ENCODE results near the gene NLGN1. TPM values are rescaled to one million over a fixed set of nuclear protein-coding genes. Genes with fewer than 3 reads are reported as not detected.
A peak's percentile ranks its signal among the peaks of the same experiment; 100 is the strongest.

The NLGN1 gene
- total RNA-seq, 2 donors from 2014 or later, result 1.3 to 2.4 TPM

DNA sequence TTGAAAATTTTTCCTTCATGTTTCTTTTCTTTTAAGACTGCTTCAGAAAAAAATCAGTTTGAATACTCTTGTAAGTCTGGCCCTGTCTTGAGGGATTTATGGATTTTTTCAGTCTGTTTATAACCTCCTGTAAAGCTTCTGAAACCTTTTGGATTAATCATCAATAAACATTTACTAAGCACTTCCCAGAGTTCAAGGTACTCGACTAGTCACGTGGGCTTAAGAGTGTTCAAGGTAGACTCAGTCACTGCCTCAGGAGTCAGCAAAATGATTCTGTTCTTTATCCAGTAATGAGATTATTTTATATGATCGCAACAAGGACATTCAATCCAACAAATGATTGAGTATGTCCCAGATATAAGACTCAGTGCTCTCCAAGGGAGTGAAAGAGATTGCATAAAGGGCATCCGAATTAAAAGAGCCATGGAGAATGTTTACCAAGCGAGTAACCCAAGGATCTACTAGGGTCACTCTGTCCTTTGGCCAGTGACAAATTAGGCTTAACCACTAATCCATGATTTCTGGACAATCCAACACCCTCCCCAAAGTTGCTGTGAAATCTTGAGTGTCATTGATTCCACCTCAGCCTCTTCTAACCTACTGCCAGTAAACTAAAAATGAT is 735.0 kb downstream of the NLGN1 start:
- Histone ChIP-seq H3K4me1 (no peaks in the 10 kb centered on the region), H3K36me3 (no peaks in the 10 kb centered on the region), H3K27me3 (no peaks in the 10 kb centered on the region), H3K4me3 (no peak overlapping the region), H3K9me3 (no peaks in the 10 kb centered on the region), H3K27ac (no peak overlapping the region)
- TF ChIP-seq, protein P1, sequence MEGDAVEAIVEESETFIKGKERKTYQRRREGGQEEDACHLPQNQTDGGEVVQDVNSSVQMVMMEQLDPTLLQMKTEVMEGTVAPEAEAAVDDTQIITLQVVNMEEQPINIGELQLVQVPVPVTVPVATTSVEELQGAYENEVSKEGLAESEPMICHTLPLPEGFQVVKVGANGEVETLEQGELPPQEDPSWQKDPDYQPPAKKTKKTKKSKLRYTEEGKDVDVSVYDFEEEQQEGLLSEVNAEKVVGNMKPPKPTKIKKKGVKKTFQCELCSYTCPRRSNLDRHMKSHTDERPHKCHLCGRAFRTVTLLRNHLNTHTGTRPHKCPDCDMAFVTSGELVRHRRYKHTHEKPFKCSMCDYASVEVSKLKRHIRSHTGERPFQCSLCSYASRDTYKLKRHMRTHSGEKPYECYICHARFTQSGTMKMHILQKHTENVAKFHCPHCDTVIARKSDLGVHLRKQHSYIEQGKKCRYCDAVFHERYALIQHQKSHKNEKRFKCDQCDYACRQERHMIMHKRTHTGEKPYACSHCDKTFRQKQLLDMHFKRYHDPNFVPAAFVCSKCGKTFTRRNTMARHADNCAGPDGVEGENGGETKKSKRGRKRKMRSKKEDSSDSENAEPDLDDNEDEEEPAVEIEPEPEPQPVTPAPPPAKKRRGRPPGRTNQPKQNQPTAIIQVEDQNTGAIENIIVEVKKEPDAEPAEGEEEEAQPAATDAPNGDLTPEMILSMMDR (IDR thresholded peaks at IDR 0.05), result no peak
- DNase-seq (ENCODE audit: low spot score), result no peak

DNA sequence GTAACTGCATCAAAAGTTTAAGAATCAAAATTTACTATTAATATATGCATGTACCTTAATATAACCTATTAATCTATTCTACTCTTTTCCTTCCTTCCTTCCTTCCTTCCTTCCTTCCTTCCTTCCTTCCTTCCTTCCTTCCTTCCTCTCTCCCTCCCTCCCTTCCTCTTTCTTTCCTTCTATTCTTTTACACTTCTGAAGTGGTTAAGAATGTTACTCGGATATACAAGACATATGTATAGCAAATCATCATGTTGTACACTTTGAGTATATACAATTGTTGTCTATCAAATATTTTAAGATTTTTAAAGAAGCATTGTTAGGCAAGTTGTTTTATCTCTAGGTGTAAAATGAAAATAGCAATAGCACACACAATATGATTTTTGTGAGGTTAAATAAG is 748.5 kb downstream of the NLGN1 start:
- no peak overlapping the region for H3K27ac ChIP-seq
- no peaks in the 10 kb centered on the region for H3K27me3 ChIP-seq
- H3K4me3 ChIP-seq, result no peak overlapping the region
- TF ChIP-seq, protein P1 (IDR thresholded peaks at IDR 0.05), result no peak
- H3K36me3 ChIP-seq, result no peaks in the 10 kb centered on the region
- DNase-seq (ENCODE audit: low spot score), result no peak
- no peaks in the 10 kb centered on the region for H3K9me3 ChIP-seq
- no peaks in the 10 kb centered on the region for H3K4me1 ChIP-seq

DNA sequence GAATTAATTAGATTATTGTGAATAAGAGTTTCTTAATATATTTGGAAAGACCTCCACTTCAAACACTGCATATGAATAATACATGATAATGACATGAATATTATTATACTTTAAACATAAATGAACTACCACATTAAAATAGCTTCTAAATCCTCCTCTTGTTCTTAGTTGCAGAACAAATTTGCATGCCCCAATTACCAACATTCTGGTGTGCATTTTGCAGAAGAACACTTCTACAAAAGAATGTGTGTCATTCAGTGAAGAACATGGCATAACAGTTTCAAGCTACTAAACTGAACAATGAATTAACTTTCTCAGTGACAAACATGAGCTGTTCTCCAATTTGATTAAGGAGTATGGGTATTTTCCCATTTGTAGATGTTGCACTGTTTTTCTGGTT is 750.3 kb downstream of the NLGN1 start:
- H3K27ac ChIP-seq, result no peak overlapping the region
- no peaks in the 10 kb centered on the region for H3K36me3 ChIP-seq
- no peak for DNase-seq (ENCODE audit: low spot score)
- H3K27me3 ChIP-seq, result no peaks in the 10 kb centered on the region
- TF ChIP-seq, protein P1 (IDR thresholded peaks at IDR 0.05), result no peak
- H3K4me3 ChIP-seq, result no peak overlapping the region
- no peaks in the 10 kb centered on the region for H3K4me1 ChIP-seq
- no peaks in the 10 kb centered on the region for H3K9me3 ChIP-seq

DNA sequence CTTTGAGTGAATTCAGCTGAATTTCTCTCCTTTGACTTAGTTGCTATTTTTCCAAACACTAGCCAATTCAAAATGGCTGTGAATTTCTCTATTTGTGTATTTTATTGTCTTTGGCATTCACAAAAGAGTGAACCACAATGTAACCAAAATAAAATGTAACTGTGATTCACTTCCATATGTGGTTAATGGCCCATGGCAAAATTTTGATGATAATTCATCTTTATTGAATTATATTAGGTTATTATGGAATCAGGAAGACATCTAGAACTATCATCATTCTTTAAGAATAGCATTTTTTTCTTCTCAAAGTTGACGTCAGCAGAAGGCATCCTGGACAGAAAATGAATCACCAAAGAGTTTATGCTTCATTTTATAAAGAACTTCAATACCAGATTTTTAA is 756.3 kb downstream of the NLGN1 start:
- Histone ChIP-seq H3K27ac (no peak overlapping the region), H3K27me3 (no peaks in the 10 kb centered on the region), H3K4me3 (no peak overlapping the region), H3K36me3 (no peaks in the 10 kb centered on the region), H3K4me1 (no peaks in the 10 kb centered on the region), H3K9me3 (no peaks in the 10 kb centered on the region)
- TF ChIP-seq, protein P1 (IDR thresholded peaks at IDR 0.05), result no peak
- DNase-seq (ENCODE audit: low spot score), result no peak

DNA sequence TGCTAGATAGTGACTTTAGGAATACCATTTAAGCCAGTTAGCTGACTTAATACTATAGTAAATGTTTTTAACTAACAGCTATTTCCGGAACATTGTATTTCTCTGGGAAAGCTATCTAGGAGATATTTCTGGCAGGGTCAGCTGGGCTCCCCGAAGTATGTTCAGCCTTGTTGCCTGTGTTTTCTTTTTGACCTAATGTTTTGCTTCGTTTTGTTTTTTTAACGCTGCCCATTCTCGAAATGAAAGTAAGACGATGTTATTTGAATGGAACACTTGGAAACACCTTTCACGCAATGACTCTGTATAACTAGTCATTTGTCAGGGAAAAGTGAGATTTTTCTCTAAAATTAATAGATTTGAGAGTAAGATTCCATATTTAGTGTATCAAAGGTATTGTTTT is 758.7 kb downstream of the NLGN1 start:
- Histone ChIP-seq H3K36me3 (no peaks in the 10 kb centered on the region), H3K27me3 (no peaks in the 10 kb centered on the region), H3K4me1 (no peaks in the 10 kb centered on the region), H3K27ac (no peak overlapping the region), H3K4me3 (peak overlapping the region in 1 of 2 donors; percentile 2), H3K9me3 (no peaks in the 10 kb centered on the region)
- no peak for DNase-seq (ENCODE audit: low spot score)
- TF ChIP-seq, protein P1 (IDR thresholded peaks at IDR 0.05), result no peak

DNA sequence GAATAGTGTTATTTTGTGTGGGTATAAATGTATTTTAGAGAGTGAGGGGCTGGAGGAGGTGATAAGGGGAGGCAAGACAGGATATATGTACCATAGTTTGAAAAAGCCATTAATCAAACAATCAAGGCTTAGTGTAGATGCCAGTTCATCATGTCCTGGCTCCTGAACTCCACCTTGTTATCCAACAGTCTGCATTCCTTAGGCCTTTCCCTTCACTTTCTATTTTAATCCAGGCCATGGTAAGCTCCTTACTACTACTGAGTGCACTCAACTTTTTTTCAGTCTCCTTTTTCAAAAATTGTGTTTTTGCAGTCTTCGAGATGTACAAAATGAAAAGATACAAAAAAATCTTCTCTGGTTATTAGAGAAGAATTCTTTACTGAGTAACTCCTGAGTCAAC is 761.1 kb downstream of the NLGN1 start:
- H3K27me3 ChIP-seq, result no peaks in the 10 kb centered on the region
- H3K4me1 ChIP-seq, result no peaks in the 10 kb centered on the region
- TF ChIP-seq, protein P1 (IDR thresholded peaks at IDR 0.05), result no peak
- no peaks in the 10 kb centered on the region for H3K36me3 ChIP-seq
- peaks cover 0 to 3% of the 10 kb centered on the region in 2 donors for H3K9me3 ChIP-seq
- DNase-seq (ENCODE audit: low spot score), result no peak
- no peak overlapping the region for H3K4me3 ChIP-seq
- H3K27ac ChIP-seq, result no peak overlapping the region
